Measurements from ENCODE around the gene FAF2. TPM values are rescaled to one million over a fixed set of nuclear protein-coding genes. Genes with fewer than 3 reads are reported as not detected.
"Not testable (repeated sequence)": the region's sequence is repeated elsewhere in the genome, so short reads cannot be mapped to it uniquely, and the experiment has no call there.

Gene FAF2
- total RNA-seq, 2 donors from 2014 or later, result 36.3 to 37.7 TPM

GRCh38 chr5:176440927-176441706, 7.1 kb upstream of the FAF2 start:
- H3K36me3 Mint-ChIP-seq, result no peaks in the 10 kb centered on the region
- no peaks in the 10 kb centered on the region for H3K9me3 Mint-ChIP-seq
- H3K27ac Mint-ChIP-seq, result no peak overlapping the region
- DNase-seq (ENCODE audit: low spot score in 2 of 2) (no peak), ATAC-seq (no peak)

- no peaks in the 10 kb centered on the region for H3K9me3 Mint-ChIP-seq
- ATAC-seq (no peak), DNase-seq (ENCODE audit: low spot score in 2 of 2) (no peak)
- H3K36me3 Mint-ChIP-seq, result peaks cover 2% of the 10 kb centered on the region in 2 donors
- no peak overlapping the region for H3K27ac Mint-ChIP-seq
These were observed 6.3 kb upstream of the FAF2 start for GRCh38 chr5:176441921-176442323.

GRCh38 chr5:176442911-176443310, 5.3 kb upstream of the FAF2 start:
- not testable (repeated sequence) for ATAC-seq; H3K27ac Mint-ChIP-seq; DNase-seq (ENCODE audit: low spot score in 2 of 2); H3K9me3 Mint-ChIP-seq
- H3K36me3 Mint-ChIP-seq, result peaks cover 10 to 11% of the 10 kb centered on the region in 2 donors

- no peaks in the 10 kb centered on the region for H3K9me3 Mint-ChIP-seq
- ATAC-seq (no peak), DNase-seq (ENCODE audit: low spot score in 2 of 2) (no peak)
- H3K36me3 Mint-ChIP-seq, result peaks cover 10 to 22% of the 10 kb centered on the region in 2 donors
- no peak overlapping the region for H3K27ac Mint-ChIP-seq
These were observed 3.4 kb upstream of the FAF2 start for GRCh38 chr5:176444742-176445141.

- H3K36me3 Mint-ChIP-seq, result peaks cover 16 to 22% of the 10 kb centered on the region in 2 donors
- DNase-seq (ENCODE audit: low spot score in 2 of 2), result no peak
- H3K9me3 Mint-ChIP-seq, result no peaks in the 10 kb centered on the region
- no peak for ATAC-seq
- no peak overlapping the region for H3K27ac Mint-ChIP-seq
These were observed 2.0 kb upstream of the FAF2 start for GRCh38 chr5:176446028-176446665.

- ATAC-seq (peak in 1 of 2 donors; percentile 10), DNase-seq (ENCODE audit: low spot score in 2 of 2) (peak in 1 of 2 donors; percentile 8)
- peaks cover 16 to 22% of the 10 kb centered on the region in 2 donors for H3K36me3 Mint-ChIP-seq
- H3K27ac Mint-ChIP-seq, result peak overlapping the region; percentile 99 to 100
- no peaks in the 10 kb centered on the region for H3K9me3 Mint-ChIP-seq
These were observed 1.1 kb upstream of the FAF2 start for GRCh38 chr5:176446884-176447590.

- ATAC-seq (peak; percentile 2 to 49), DNase-seq (ENCODE audit: low spot score in 2 of 2) (no peak)
- peaks cover 16 to 22% of the 10 kb centered on the region in 2 donors for H3K36me3 Mint-ChIP-seq
These were observed 601 bp upstream of the FAF2 start for GRCh38 chr5:176447591-176447977.

GRCh38 chr5:176450077-176450476, 1.9 kb downstream of the FAF2 start:
- no peak overlapping the region for H3K27ac Mint-ChIP-seq
- no peak for ATAC-seq

More at GRCh38 chr5:176447591-176447977, 601 bp upstream of the FAF2 start:
- Mint-ChIP-seq H3K9me3 (no peaks in the 10 kb centered on the region), H3K27ac (peak overlapping the region; percentile 99 to 100)

GRCh38 chr5:176454724-176455394, 6.7 kb downstream of the FAF2 start:
- DNase-seq (ENCODE audit: low spot score in 2 of 2), result no peak
- H3K9me3 Mint-ChIP-seq, result no peaks in the 10 kb centered on the region
- no peak for ATAC-seq
- no peak overlapping the region for H3K27ac Mint-ChIP-seq
- H3K36me3 Mint-ChIP-seq, result peaks cover 0 to 6% of the 10 kb centered on the region in 2 donors

More at GRCh38 chr5:176450077-176450476, 1.9 kb downstream of the FAF2 start:
- no peaks in the 10 kb centered on the region for H3K9me3 Mint-ChIP-seq
- no peak for DNase-seq (ENCODE audit: low spot score in 2 of 2)
- H3K36me3 Mint-ChIP-seq, result peaks cover 16 to 22% of the 10 kb centered on the region in 2 donors

- H3K27ac Mint-ChIP-seq, result no peak overlapping the region
- H3K36me3 Mint-ChIP-seq, result peaks cover 0 to 4% of the 10 kb centered on the region in 2 donors
- no peak for DNase-seq (ENCODE audit: low spot score in 2 of 2)
- no peak for ATAC-seq
- no peaks in the 10 kb centered on the region for H3K9me3 Mint-ChIP-seq
These were observed 10.8 kb downstream of the FAF2 start for GRCh38 chr5:176458904-176459561.

GRCh38 chr5:176461349-176461748, 13.2 kb downstream of the FAF2 start:
- Mint-ChIP-seq H3K27ac (no peak overlapping the region), H3K9me3 (no peaks in the 10 kb centered on the region), H3K36me3 (peaks cover 4 to 6% of the 10 kb centered on the region in 2 donors)
- DNase-seq (ENCODE audit: low spot score in 2 of 2) (no peak), ATAC-seq (no peak)

GRCh38 chr5:176463113-176463764, 15.1 kb downstream of the FAF2 start:
- no peak for ATAC-seq

GRCh38 chr5:176466245-176466871, 18.2 kb downstream of the FAF2 start:
- peaks cover 0 to 20% of the 10 kb centered on the region in 2 donors for H3K36me3 Mint-ChIP-seq
- H3K27ac Mint-ChIP-seq, result no peak overlapping the region

More at GRCh38 chr5:176463113-176463764, 15.1 kb downstream of the FAF2 start:
- no peaks in the 10 kb centered on the region for H3K9me3 Mint-ChIP-seq
- H3K27ac Mint-ChIP-seq, result no peak overlapping the region
- H3K36me3 Mint-ChIP-seq, result peaks cover 4 to 13% of the 10 kb centered on the region in 2 donors
- DNase-seq (ENCODE audit: low spot score in 2 of 2), result no peak

GRCh38 chr5:176469296-176469695, 21.1 kb downstream of the FAF2 start:
- no peaks in the 10 kb centered on the region for H3K9me3 Mint-ChIP-seq
- H3K27ac Mint-ChIP-seq, result no peak overlapping the region

More at GRCh38 chr5:176466245-176466871, 18.2 kb downstream of the FAF2 start:
- no peaks in the 10 kb centered on the region for H3K9me3 Mint-ChIP-seq
- DNase-seq (ENCODE audit: low spot score in 2 of 2), result no peak
- no peak for ATAC-seq

GRCh38 chr5:176470539-176470938, 22.4 kb downstream of the FAF2 start:
- no peaks in the 10 kb centered on the region for H3K9me3 Mint-ChIP-seq
- no peak overlapping the region for H3K27ac Mint-ChIP-seq
- peaks cover 13 to 25% of the 10 kb centered on the region in 2 donors for H3K36me3 Mint-ChIP-seq
- ATAC-seq (no peak), DNase-seq (ENCODE audit: low spot score in 2 of 2) (no peak)

More at GRCh38 chr5:176469296-176469695, 21.1 kb downstream of the FAF2 start:
- no peak for DNase-seq (ENCODE audit: low spot score in 2 of 2)
- ATAC-seq, result no peak
- peaks cover 12 to 25% of the 10 kb centered on the region in 2 donors for H3K36me3 Mint-ChIP-seq
